ENCODE data around the gene SS18. TPM values are rescaled to one million over a fixed set of nuclear protein-coding genes. Genes with fewer than 3 reads are reported as not detected.

Gene SS18, protein sequence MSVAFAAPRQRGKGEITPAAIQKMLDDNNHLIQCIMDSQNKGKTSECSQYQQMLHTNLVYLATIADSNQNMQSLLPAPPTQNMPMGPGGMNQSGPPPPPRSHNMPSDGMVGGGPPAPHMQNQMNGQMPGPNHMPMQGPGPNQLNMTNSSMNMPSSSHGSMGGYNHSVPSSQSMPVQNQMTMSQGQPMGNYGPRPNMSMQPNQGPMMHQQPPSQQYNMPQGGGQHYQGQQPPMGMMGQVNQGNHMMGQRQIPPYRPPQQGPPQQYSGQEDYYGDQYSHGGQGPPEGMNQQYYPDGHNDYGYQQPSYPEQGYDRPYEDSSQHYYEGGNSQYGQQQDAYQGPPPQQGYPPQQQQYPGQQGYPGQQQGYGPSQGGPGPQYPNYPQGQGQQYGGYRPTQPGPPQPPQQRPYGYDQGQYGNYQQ
- 120 and 132 TPM in 2 replicates for total RNA-seq

DNA sequence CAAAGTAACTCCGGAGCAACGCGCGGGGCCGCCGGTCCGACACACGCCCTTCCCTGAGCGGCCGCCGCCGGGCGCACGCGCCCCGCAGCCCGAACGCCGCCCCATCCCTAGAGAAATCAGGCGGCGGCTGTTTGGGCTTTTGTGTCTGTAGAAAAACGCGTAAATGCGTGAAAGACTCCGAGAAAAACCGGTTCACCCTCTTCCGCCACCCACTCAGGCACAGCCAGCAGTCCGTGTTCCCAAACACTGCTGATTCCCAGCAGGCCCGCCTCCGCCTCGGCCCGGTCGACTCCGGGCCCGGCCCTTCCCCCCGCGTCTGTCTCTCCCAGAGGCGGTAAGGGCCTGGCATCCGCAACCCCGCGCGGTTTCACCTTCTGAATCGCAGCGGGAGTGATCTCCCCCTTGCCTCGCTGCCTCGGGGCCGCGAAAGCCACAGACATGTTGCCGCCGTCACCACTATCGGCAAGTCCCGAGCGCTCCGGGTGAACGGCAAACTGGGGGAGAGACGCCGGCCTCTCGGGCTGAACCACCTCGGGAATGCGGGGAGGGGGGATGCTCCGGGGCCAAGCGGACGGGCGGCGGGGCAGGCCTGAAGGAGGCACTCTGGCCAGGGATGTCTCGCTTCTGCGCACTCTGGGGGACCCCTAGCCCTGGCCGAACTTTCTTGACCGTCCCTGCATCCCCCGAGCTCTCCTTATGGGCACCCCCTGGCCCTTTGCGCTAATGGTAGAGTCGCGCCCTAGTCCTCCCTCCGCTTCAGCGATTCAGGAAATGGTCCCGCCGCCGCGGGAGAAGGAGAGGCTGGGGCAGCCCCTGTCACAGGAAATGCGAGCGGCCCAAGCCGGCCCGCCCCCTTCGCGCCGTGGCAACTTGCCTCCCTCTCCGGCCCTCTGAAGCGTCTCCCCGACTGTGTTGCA, at the start of gene SS18:
TSS of gene SS18 (minus strand) at position 484 of the 917 bp plus-strand sequence. CDS start at position 440, 44 bp downstream.
- H4K20me1 ChIP-seq (ENCODE audit: insufficient read depth, low read length): peaks cover 39% of the 10 kb centered on the region
- peaks cover 16% of the 10 kb centered on the region for H3K36me3 ChIP-seq (ENCODE audit: insufficient read depth, low read length)
- H3K27me3 ChIP-seq (ENCODE audit: insufficient read depth, low read length): no peaks in the 10 kb centered on the region
- H3K79me2 ChIP-seq (ENCODE audit: insufficient read depth, low read length): peaks cover 50% of the 10 kb centered on the region
- peak within 1 kb of the TSS; percentile 98 for H3K4me3 ChIP-seq (ENCODE audit: insufficient read depth, low read length)
- peak; percentile 98 for DNase-seq (ENCODE audit: insufficient read length, low spot score, missing footprints)
- H3K4me1 ChIP-seq (ENCODE audit: insufficient read depth, low read length): peaks cover 17% of the 10 kb centered on the region
- H3K27ac ChIP-seq (ENCODE audit: low read depth, low read length): peak within 1 kb of the TSS; percentile 97
- peak within 1 kb of the TSS; percentile 94 for H3K4me2 ChIP-seq (ENCODE audit: insufficient read depth, low read length)
- H3K9me3 ChIP-seq (ENCODE audit: low read depth, low read length): no peaks in the 10 kb centered on the region
- TF ChIP-seq, protein P1, sequence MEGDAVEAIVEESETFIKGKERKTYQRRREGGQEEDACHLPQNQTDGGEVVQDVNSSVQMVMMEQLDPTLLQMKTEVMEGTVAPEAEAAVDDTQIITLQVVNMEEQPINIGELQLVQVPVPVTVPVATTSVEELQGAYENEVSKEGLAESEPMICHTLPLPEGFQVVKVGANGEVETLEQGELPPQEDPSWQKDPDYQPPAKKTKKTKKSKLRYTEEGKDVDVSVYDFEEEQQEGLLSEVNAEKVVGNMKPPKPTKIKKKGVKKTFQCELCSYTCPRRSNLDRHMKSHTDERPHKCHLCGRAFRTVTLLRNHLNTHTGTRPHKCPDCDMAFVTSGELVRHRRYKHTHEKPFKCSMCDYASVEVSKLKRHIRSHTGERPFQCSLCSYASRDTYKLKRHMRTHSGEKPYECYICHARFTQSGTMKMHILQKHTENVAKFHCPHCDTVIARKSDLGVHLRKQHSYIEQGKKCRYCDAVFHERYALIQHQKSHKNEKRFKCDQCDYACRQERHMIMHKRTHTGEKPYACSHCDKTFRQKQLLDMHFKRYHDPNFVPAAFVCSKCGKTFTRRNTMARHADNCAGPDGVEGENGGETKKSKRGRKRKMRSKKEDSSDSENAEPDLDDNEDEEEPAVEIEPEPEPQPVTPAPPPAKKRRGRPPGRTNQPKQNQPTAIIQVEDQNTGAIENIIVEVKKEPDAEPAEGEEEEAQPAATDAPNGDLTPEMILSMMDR (IDR thresholded peaks at IDR 0.05; ENCODE audit: extremely low read depth, low read depth, low read length): no peak
- H2AFZ ChIP-seq (ENCODE audit: low read length): peak within 1 kb of the TSS; percentile 99

DNA sequence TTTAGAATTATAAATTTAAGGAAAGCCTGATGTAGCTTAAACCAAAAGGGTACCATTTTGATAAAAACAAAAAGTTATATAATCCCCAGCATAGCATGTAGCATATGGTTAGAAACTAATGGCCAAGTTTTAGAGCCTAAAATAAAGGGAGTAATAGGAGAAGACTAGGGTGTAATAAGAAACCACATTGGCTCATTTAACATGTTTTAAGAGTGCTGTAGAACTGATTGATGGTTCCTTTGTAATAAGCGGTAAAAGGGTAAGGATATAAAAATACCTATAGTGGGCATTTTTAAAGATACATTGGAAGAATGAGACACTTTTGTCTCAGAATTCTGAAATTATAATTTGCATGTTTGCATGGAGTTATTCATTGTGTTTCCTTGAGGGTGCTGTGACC, 45.1 kb upstream of the SS18 start:
- H3K9me3 ChIP-seq (ENCODE audit: low read depth, low read length): no peaks in the 10 kb centered on the region
- TF ChIP-seq, protein P1 (IDR thresholded peaks at IDR 0.05; ENCODE audit: extremely low read depth, low read depth, low read length): no peak
- no peak overlapping the region for H3K4me3 ChIP-seq (ENCODE audit: insufficient read depth, low read length)
- H4K20me1 ChIP-seq (ENCODE audit: insufficient read depth, low read length): no peaks in the 10 kb centered on the region
- no peak overlapping the region for H2AFZ ChIP-seq (ENCODE audit: low read length)
- no peaks in the 10 kb centered on the region for H3K36me3 ChIP-seq (ENCODE audit: insufficient read depth, low read length)
- DNase-seq (ENCODE audit: insufficient read length, low spot score, missing footprints): no peak
- no peak overlapping the region for H3K4me2 ChIP-seq (ENCODE audit: insufficient read depth, low read length)
- H3K79me2 ChIP-seq (ENCODE audit: insufficient read depth, low read length): no peaks in the 10 kb centered on the region
- no peak overlapping the region for H3K27ac ChIP-seq (ENCODE audit: low read depth, low read length)
- H3K4me1 ChIP-seq (ENCODE audit: insufficient read depth, low read length): no peaks in the 10 kb centered on the region
- no peaks in the 10 kb centered on the region for H3K27me3 ChIP-seq (ENCODE audit: insufficient read depth, low read length)

DNA sequence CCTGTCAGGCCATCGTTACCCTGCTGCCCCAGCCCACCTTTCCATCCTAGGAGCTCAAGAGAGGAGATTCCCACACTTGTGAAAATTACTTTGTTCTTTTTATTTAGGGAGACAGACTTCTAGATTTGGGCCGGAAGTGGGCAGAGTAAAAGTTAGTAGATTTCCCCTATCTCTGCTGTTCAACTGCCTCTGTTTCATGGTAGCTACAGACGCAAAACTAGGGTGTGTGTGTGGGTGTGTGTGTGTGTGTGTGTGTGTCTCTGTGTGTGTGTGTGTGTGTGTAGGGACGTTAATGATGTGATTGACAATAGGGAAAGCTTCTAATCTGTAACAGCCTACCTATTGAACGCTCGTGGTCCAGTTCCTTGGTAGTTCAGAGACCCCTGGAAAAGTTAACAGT, 43.7 kb upstream of the SS18 start:
- Histone ChIP-seq H3K4me3 (ENCODE audit: insufficient read depth, low read length) (no peak overlapping the region), H3K36me3 (ENCODE audit: insufficient read depth, low read length) (no peaks in the 10 kb centered on the region), H3K79me2 (ENCODE audit: insufficient read depth, low read length) (no peaks in the 10 kb centered on the region), H3K27me3 (ENCODE audit: insufficient read depth, low read length) (no peaks in the 10 kb centered on the region), H4K20me1 (ENCODE audit: insufficient read depth, low read length) (no peaks in the 10 kb centered on the region), H3K4me2 (ENCODE audit: insufficient read depth, low read length) (no peak overlapping the region), H3K4me1 (ENCODE audit: insufficient read depth, low read length) (no peaks in the 10 kb centered on the region), H3K9me3 (ENCODE audit: low read depth, low read length) (no peaks in the 10 kb centered on the region), H3K27ac (ENCODE audit: low read depth, low read length) (no peak overlapping the region), H2AFZ (ENCODE audit: low read length) (no peak overlapping the region)
- DNase-seq (ENCODE audit: insufficient read length, low spot score, missing footprints): no peak
- TF ChIP-seq, protein P1 (IDR thresholded peaks at IDR 0.05; ENCODE audit: extremely low read depth, low read depth, low read length): no peak
